Thoracic aorta endothelial cell (primary cell): Measurements from ENCODE around the gene ACTBL2. TPM values are rescaled to one million over a fixed set of nuclear protein-coding genes. Genes with fewer than 3 reads are reported as not detected.

ENCODE experiments used
- total RNA-seq: library from RNA; depleted of rRNA; stranded (reverse); fragments of >200 nt; gene quantifications from 2 replicates; pipeline ENCODE4 v1.2.3, GENCODE V29; 2012

The ACTBL2 gene
- not detected in 2 replicates for total RNA-seq

DNA sequence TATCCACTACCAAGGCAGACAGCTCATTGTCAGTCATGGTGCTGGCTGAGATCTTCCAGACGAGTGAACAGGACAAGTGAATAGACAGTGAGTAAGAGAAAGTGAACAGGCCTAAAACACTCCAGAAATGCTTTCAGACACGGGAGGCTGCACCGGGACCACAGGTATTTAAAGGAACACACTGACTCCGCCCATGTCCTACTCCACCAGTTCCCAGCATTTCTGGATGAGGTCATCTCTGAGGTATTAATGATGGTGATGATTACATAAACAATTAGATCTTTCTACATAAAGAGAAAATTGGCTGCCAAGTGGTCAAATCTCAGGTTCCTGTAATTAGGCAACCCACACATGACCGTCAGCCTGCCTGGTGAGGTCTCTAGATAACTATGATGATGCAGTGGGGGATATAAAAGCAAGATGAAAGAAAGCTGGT, at the start of gene ACTBL2:
Gene ACTBL2, minus strand, starts transcription at position 141 of the 436 bp plus-strand sequence. Its CDS starts 104 bp downstream, at position 37.

